Endodermal cell (in vitro differentiated cells): ENCODE results near the gene STXBP3. TPM values are rescaled to one million over a fixed set of nuclear protein-coding genes. Genes with fewer than 3 reads are reported as not detected.

Experiments used
- DNase-seq: peaks from one replicate; pipeline ENCODE4 v3.0.0-alpha.2; 2017
- H3K27ac ChIP-seq: 2 replicates; pipeline ENCODE4 v1.5.1; 2013; ENCODE audit warnings: mild to moderate bottlenecking, low read depth, low read length, moderate library complexity
- H3K27me3 ChIP-seq: 2 replicates; pipeline ENCODE4 v1.6.1; 2013; ENCODE audit warnings: mild to moderate bottlenecking, low read length, moderate library complexity; ENCODE audit not compliant: insufficient read depth, control insufficient read depth, poor library complexity, severe bottlenecking
- H3K36me3 ChIP-seq: 2 replicates; pipeline ENCODE4 v1.7.0; 2013; ENCODE audit warnings: mild to moderate bottlenecking, low read length, moderate library complexity; ENCODE audit not compliant: control insufficient read depth, insufficient read depth
- H3K4me1 ChIP-seq: one replicate; pipeline ENCODE4 v1.7.0; 2013; ENCODE audit warnings: low read length; ENCODE audit not compliant: control insufficient read depth, insufficient read depth
- H3K4me3 ChIP-seq: 2 replicates; pipeline ENCODE4 v1.5.1; 2013; ENCODE audit warnings: mild to moderate bottlenecking, low read length, moderate library complexity
- H3K9ac ChIP-seq: 2 replicates; pipeline ENCODE4 v1.6.1; 2013; ENCODE audit warnings: mild to moderate bottlenecking, low read length, moderate library complexity; ENCODE audit not compliant: poor library complexity, severe bottlenecking; ENCODE audit errors: extremely low read depth
- H3K9me3 ChIP-seq: 2 replicates; pipeline ENCODE4 v1.6.1; 2013; ENCODE audit warnings: mild to moderate bottlenecking, low read length, moderate library complexity; ENCODE audit not compliant: control insufficient read depth
- H3K27ac Mint-ChIP-seq: 2 replicates; pipeline ENCODE4 v1.8.0; 2020; ENCODE audit warnings: mixed read lengths
- H3K27me3 Mint-ChIP-seq: 2 replicates; pipeline ENCODE4 v1.8.0; 2021; ENCODE audit warnings: mild to moderate bottlenecking, mixed read lengths; ENCODE audit not compliant: insufficient read depth
- H3K36me3 Mint-ChIP-seq: 2 replicates; pipeline ENCODE4 v1.8.0; 2020; ENCODE audit warnings: low read depth, mixed read lengths
- H3K4me1 Mint-ChIP-seq: 2 replicates; pipeline ENCODE4 v1.8.0; 2020; ENCODE audit warnings: mixed read lengths
- H3K4me3 Mint-ChIP-seq: 2 replicates; pipeline ENCODE4 v1.8.0; 2020; ENCODE audit warnings: mild to moderate bottlenecking, moderate library complexity, mixed read lengths
- H3K9me3 Mint-ChIP-seq: 2 replicates; pipeline ENCODE4 v1.8.0; 2020; ENCODE audit warnings: mild to moderate bottlenecking, mixed read lengths
- CTCF ChIP-seq: fragments of 200-600 bp; sonication (generic); conservative IDR thresholded peaks from 2 replicates; pipeline ENCODE4 v1.5.0; 2021; ENCODE audit warnings: antibody characterized with exemption, mild to moderate bottlenecking
- whole genome bisulfite sequencing, 2 experiments: methylation state at CpG; one replicate each; pipeline versions ENCODE4 v1.1.5 to v1.1.7; 2013; ENCODE audit warnings: missing lambda C conversion rate in 2 of 2, mixed read lengths in 1 of 2; ENCODE audit not compliant: insufficient coverage in 1 of 2, insufficient read length in 1 of 2; 5-methylcytosine and 5-hydroxymethylcytosine counted together
- total RNA-seq, 2 donors: library from RNA; stranded (reverse); fragmentation: NEBNext Ultra II Directional in 1 of 2; extraction: Animal tissue kit (Norgen Biotek cat#: 25700) in 1 of 2; gene quantifications; 2 replicates in 1 of 2; 3 replicates in 1 of 2; pipeline ENCODE4 v1.2.1, GENCODE V29; 2021

Gene STXBP3
- total RNA-seq, 2 donors from 2014 or later, result 37.4 to 38.5 TPM

GRCh38 chr1:108792420-108792819, 45.9 kb downstream of the STXBP3 start:
- Mint-ChIP-seq H3K27me3 (no peaks in the 10 kb centered on the region), H3K36me3 (peaks cover 75% of the 10 kb centered on the region)

GRCh38 chr1:108799001-108799400, 52.5 kb downstream of the STXBP3 start:
- Histone ChIP-seq H3K4me1 (no peaks in the 10 kb centered on the region), H3K4me3 (no peak overlapping the region), H3K27me3 (no peaks in the 10 kb centered on the region), H3K9me3 (no peaks in the 10 kb centered on the region), H3K36me3 (peaks cover 75% of the 10 kb centered on the region), H3K27ac (no peak overlapping the region), H3K9ac (no peak overlapping the region)
- Mint-ChIP-seq H3K9me3 (no peaks in the 10 kb centered on the region), H3K27me3 (no peaks in the 10 kb centered on the region), H3K27ac (no peak overlapping the region), H3K4me3 (no peak overlapping the region), H3K36me3 (peaks cover 52% of the 10 kb centered on the region), H3K4me1 (no peaks in the 10 kb centered on the region)
- 89% methylated on average over 1 of the region's 1 CpG; no CpG with 5 or more reads in 1 of the 2 experiments for WGBS, 2 experiments
- no peak for DNase-seq
- TF ChIP-seq CTCF, result no peak

More at GRCh38 chr1:108792420-108792819, 45.9 kb downstream of the STXBP3 start:
- no peak overlapping the region for H3K4me3 Mint-ChIP-seq
- H3K4me1 Mint-ChIP-seq, result no peaks in the 10 kb centered on the region
- peaks cover 36% of the 10 kb centered on the region for H3K9me3 ChIP-seq
- H3K4me3 ChIP-seq, result peak overlapping the region; percentile 53
- DNase-seq, result no peak
- no peak overlapping the region for H3K27ac ChIP-seq
- H3K9me3 Mint-ChIP-seq, result peaks cover 37% of the 10 kb centered on the region
- no peaks in the 10 kb centered on the region for H3K27me3 ChIP-seq
- H3K4me1 ChIP-seq, result no peaks in the 10 kb centered on the region
- no peak for TF ChIP-seq CTCF
- H3K9ac ChIP-seq, result no peak overlapping the region
- H3K36me3 ChIP-seq, result peaks cover 72% of the 10 kb centered on the region
- H3K27ac Mint-ChIP-seq, result no peak overlapping the region
- 97% methylated on average over 1 of the region's 2 CpGs; no CpG with 5 or more reads in 1 of the 2 experiments for whole genome bisulfite sequencing, 2 experiments

- Mint-ChIP-seq H3K27me3 (no peaks in the 10 kb centered on the region), H3K9me3 (no peaks in the 10 kb centered on the region), H3K36me3 (peaks cover 45% of the 10 kb centered on the region), H3K27ac (no peak overlapping the region), H3K4me3 (no peak overlapping the region), H3K4me1 (no peaks in the 10 kb centered on the region)
- Histone ChIP-seq H3K9ac (no peak overlapping the region), H3K36me3 (peaks cover 80% of the 10 kb centered on the region), H3K27me3 (no peaks in the 10 kb centered on the region), H3K4me3 (no peak overlapping the region), H3K4me1 (no peaks in the 10 kb centered on the region), H3K9me3 (no peaks in the 10 kb centered on the region), H3K27ac (no peak overlapping the region)
- no peak for TF ChIP-seq CTCF
- no peak for DNase-seq
These were observed 54.6 kb downstream of the STXBP3 start for GRCh38 chr1:108801101-108801500.
